Measurements from ENCODE around the gene MT1X.

DNA sequence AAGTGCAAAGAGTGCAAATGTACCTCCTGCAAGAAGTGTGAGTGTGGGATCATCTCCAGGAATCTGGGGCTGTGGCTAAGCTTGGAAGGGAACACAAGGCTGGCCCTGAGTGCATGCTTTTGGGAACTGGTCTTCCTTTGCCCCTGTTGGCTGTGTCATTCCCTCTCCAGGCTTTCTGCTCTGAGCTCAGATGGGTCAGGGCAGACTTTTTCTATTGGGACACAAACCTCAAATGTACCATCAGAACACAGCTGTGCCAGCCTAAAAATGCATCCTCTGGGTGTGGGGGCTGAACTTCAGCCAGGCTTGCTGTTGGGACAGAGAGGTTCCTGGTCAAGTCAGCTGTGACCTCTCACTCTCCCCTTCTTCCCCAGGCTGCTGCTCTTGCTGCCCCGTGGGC lies 29.7 kb upstream of the MT1X start:
- TF ChIP-seq EZH2 (IDR thresholded peaks at IDR 0.05; ENCODE audit: borderline replicate concordance) (no peak), EZH2phosphoT487 (IDR thresholded peaks at IDR 0.05; ENCODE audit: low read depth, severe bottlenecking, unreplicated experiment) (no peak), CTCF (IDR thresholded peaks at IDR 0.05; ENCODE audit: poor library complexity) (no peak)

Data from hepatocyte (in vitro differentiated cells).